ENCODE measurements around the gene COBL.
A peak's percentile ranks its signal among the peaks of the same experiment; 100 is the strongest.

Gene COBL

GRCh38 chr7:51325908-51326307, 9.3 kb upstream of the COBL start:
- no peak for DNase-seq (ENCODE audit: low read depth)

DNA sequence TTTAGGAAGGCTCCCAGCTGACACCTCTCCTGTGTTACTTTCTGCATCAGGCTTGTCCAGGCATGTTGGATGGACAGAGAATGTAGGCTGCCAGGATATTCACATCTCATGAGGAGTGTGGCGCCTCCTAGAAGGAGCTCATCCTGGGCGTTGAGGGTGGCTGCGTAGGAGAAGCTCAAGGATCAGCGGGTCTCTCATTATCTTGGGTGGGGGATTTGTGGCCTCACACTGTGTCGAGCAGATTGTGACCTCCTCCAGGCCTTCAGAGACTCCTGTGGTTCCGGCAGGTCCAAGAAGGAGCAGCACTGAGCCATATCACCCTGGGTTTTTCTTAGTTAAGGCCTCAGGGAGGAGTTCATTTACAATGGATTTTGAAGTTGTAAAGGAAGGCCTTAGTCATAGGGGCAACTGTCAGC, 8.7 kb upstream of the COBL start:
- DNase-seq (ENCODE audit: low read depth) = no peak

DNA sequence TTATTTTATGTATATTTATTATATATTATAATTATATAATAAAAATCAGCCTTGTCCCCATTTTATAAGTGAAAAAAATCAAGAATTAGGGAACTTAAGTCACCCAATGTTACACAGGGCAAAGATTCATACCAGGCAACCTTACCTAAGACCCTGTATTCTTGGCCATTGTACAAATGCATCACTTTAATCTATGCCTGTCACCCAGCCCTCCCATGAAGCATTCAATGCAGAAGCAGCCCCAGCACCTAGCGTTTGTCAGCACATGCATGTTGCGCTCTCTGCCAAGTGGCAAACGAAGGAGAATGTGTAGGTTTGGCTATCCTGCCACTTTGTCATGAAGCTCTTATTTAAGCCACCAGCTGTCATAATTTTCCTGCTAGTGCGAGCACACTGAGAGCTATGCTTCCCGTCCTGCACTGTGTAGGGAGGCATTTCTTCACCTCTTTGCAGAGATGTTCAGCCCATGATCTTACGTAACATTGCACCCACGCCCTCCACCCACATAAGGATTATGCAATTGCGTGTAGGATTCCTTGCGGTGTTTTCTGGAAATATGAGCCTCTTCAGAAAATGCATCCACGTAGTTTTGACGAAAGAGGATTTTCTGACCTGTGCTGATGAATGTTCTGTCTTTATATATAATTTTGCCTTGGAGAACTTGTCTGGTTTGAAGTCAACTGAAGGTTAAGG, 7.7 kb upstream of the COBL start:
- DNase-seq (ENCODE audit: low read depth) = peak; percentile 24

DNA sequence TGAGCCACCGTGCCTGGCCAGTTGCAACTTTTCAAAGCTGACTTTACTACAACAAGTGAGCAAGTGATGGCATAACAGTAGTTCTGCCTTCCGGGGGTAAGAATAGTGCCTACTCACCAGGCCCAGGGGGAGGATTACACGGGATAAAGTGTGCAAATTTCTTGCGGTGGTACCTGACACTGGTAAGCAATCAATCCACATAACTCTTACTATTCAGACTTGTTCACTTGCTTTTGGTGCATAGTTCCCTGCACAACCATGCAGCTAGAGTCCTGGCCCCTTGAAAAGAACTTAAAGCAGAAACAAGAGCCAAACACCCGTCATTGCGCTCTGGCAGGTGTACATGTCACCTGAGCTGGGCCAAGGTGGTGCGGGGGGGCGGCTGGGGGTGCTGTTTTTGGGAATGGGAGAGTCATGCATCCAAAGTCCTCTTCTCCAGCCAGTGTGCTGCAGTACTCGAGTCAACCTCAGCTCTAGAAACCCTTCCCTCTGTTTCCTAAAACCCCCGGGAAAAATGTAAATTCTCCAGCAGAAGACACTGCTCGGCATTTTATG, 5.4 kb upstream of the COBL start:
- no peak for DNase-seq (ENCODE audit: low read depth)

DNA sequence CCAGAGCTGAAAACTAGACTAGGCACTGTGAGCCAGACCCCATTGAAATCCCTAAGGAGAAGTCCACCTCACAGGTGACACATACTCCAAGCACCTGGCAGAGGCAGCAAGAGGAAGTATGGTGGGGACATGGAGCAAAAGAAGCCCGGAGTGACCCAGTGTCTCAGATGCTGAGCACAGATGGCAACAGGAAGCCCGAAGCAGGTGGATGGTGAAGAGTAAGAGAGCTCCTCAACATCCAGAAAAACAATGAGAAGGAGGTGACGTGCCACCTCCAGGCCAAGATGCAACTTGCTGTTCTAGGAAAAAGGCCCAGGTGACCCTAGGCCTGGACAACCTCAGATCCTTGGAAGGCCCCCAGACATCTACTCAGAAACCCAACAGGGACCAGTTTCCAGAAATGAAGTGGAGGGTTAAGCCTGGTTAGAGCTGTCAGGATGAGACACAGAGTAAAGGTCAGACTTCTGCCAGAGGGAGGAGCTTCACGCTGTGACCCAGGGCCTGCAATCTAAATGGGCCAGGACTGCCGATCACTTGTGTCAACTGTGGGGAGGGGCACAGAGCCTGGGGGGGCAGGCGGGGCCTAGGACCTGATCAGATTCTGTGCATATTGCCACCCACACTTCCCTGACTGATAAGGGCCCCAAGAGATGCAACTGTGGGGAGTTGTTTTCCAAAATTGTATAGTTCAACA, 2.4 kb upstream of the COBL start:
- DNase-seq (ENCODE audit: low read depth) = no peak

DNA sequence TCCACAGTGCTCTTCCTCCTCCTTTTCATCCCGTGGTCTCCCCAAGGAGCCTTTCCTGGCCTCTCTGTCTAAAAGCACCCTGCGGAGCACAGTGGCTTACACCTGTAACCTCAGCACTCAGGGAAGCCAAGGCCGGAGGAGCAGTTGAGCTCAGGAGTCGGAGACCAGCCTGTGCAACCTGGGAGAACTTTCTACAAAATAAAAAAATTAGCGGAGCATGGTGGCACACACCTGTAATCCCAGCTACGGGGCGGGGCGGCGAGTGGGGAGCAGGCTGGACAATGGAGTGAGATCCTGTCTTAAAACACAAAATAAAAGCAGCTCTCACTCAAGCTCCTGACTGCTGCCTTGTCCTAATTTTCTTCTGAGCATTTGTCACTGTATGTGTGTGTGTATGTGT, 1.4 kb upstream of the COBL start:
- DNase-seq (ENCODE audit: low read depth) = no peak

DNA sequence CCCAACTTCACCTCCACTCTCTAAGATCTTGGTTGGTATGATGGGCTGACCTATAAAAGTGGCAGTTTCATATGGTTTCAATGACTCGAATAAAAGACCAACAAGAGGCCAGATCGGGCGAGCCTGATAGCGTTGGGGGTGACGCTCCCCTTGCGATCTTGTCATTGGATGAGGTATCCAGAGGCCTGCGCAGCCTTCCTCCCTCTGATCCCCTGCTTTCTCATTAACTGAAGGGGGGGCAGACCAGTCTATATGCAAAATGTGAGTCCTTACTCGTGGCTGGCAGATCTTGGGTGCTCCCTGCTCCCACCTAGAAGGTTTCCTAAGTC, 937 bp upstream of the COBL start:
- no peak for DNase-seq (ENCODE audit: low read depth)

- no peak for DNase-seq (ENCODE audit: low read depth)
Measured at GRCh38 chr7:51316262-51316665, 345 bp downstream of the COBL start.

DNA sequence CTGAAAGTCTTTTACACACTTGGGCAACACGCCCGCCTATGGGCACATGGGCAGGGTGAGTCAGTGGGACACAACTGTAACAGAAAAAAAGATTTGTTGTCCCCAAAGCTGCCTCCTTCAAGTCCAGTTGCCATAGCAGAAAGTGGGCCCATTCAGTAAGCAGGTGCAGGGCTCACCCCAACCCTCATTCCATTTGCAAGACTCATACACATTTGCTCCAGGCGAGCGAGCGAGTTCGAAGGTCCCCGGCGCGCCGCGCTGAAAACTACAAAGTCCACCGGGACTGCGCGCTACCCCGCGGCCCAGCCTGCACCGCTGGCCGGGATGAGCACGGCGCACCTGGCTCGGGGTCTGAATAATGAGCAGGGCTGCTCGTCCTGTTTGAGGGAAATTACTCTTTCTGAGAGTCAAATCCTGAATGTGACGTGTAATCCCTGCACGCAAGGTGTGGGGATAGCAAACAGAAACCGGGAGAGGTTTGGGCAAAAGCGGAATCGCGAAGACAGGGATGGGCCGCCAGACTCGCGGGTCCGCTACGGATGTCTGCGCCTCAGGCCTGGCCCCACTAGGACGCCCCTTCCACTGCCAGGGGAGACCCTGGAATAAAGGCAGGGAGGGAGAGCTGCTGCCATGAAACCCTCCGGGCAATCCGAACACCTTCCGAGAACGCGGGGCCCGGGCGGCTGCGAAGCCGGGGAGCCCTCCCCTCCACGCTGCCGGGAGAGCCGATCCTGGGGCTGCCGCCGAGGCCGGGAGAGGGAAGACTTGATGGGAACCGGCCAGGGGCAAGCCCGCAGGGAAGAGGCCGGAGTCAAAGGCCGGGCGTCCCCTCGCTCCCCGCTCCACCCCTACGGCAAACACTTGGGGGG, 982 bp downstream of the COBL start:
- DNase-seq (ENCODE audit: low read depth) = no peak

DNA sequence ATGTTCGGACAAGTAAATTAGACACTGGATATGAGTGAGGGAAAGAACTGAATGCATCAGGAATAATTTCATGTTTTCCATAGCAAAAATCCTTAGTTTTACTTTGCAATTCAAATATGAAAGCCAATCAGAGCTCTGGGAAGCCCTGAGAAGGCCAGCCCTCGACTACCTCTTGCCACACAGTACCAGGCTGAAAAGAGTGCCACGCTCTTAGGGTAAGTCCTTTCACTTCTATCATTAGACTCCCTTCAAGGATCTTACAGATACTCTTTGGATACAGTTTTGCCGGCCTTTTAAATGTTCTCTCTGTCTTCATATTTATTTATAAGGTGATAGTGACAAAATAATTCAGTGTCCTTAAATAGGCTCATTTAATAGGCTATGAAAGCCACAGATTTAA, 1.9 kb downstream of the COBL start:
- DNase-seq (ENCODE audit: low read depth) = no peak

GRCh38 chr7:51313738-51314425, 2.7 kb downstream of the COBL start:
- no peak for DNase-seq (ENCODE audit: low read depth)

- DNase-seq (ENCODE audit: low read depth) = no peak
Measured at GRCh38 chr7:51312951-51313737, 3.5 kb downstream of the COBL start.

DNA sequence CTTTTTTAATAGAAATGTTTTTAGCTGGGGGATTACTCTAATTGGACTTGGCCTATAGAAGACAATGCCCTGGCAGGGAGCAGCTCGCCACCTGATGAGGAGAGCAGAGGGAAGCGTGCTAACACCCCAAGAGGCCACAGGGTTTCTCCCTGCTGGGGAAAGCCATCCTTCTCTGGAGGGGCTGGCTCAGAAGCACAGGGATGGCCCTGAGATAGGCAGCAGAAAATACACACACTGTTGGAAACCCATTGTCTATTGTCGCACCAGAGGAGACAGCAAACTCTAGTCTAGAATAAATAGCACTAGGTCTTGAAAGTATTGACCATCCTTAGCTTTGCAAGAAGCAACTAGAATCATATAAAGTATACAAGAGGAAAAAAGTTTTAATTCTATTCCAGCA, 5.4 kb downstream of the COBL start:
- no peak for DNase-seq (ENCODE audit: low read depth)

DNA sequence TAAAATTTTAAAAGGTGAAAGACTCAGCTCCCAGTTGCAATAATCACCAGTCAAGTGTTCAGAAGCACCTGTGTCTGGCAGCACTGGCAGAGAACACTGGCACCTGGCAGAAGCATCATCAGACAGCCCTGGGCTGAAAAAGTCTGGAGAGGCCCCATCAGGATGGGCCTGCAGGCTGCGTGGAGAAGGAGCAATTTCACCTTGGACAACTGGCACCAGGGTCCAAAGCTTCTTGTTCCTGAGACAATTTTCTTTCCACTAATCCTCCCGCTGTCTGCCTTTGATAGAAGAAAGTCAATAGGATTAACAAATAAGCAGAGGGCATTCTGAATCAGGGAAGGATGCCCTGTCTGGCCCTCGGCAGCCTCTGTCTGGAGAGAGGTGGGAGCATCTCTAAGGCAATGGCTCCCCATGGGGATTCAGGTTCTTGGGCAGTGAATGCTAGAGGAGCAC, 6.5 kb downstream of the COBL start:
- no peak for DNase-seq (ENCODE audit: low read depth)

DNA sequence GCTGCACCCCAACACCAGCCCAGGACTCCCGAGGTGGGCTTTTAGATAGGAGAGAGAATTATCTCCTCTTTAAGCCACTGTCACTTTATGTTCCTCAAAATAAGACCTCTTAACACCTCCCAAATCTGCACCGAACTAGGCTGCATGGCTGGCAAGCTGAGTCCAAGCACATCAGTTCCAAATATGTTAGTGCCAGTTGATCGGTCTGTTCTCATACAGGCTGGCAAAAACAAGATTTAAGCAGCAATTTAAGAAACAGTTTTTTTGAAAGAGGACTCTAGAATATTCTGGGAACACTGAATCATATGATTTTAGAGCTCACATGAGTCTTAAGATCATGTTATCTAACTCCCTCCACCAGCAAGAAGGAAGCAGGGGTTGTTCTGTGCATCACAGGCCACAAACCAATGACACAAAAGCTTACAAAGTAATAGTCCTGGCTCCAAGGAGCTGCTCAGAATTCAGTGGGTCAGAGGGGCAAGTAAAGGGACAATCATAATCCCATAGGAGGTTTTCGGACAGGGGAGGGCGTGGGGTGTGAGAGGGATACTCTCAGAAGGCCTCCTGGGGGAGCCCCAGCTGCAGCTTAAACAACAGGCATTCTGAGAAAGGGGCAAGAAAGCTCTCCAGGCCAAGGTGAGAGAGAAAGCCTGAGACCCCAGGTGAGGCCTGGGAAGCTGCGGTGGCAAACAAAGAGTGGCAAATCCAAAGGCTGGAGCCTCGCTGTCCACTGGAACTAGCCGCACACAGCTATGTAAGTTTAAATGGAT, 7.1 kb downstream of the COBL start:
- DNase-seq (ENCODE audit: low read depth) = no peak

DNA sequence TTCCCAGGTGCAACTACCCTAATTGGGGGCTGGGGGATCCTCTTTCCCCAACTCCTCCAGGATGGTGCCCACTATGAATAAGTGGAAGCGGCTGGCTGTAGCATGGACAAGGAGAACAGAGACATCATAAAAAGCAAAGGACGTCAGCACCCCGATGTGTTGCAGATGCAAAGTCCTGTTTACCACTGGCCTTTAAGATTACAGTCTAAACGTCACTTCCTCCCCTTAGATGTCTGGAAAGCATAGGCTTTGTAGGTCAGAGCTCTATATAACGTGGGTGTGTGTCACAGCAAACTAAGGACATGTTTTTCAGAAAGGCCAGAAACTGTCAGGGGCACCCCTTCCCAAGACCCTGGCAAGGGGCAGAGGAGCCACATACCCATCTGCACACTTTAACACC, 7.9 kb downstream of the COBL start:
- no peak for DNase-seq (ENCODE audit: low read depth)

DNA sequence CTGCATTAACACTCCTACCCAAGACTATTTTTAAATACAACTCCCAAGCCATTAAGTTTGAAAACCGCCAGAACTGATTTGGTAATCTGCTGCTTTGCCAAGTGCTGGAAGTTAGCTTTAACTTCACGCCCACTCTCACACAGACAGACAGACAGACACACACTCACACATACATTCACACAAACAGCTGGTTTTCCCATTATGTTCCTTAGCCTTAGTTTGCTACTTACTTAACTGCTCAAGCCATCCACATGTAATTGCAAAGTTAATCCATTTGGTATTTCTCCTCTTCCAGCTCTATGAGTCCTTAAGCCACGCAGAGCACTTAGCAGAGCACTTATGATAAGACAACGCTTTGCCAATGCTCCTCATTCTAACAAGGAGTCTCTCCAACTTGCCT, 8.3 kb downstream of the COBL start:
- DNase-seq (ENCODE audit: low read depth) = no peak

DNA sequence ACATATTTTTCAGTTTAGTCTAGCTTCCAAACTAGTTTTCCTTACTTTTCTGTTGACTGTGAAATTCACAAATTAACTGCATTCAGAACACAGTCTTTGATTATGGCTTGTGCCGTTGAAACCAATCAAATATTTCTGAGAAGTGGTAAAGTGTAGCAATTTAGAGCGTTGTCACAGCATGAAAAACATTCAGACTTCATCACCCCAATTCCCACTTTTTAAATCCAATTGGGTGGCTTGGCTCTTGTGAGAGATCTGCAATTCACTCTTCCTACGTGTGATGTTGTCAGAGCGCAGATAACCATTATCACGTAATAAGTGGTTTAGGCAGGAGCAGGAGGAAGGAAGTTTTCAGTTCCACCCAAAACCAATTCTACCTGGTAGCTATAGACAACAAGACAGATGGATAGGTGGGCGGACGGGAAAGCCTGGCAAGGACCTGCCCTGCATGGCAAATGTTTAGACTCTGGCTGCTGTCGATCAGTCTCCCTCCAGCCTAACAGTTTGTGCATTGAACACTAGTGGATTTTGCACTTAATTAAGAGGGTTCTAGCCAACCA, 8.9 kb downstream of the COBL start:
- DNase-seq (ENCODE audit: low read depth) = no peak

DNA sequence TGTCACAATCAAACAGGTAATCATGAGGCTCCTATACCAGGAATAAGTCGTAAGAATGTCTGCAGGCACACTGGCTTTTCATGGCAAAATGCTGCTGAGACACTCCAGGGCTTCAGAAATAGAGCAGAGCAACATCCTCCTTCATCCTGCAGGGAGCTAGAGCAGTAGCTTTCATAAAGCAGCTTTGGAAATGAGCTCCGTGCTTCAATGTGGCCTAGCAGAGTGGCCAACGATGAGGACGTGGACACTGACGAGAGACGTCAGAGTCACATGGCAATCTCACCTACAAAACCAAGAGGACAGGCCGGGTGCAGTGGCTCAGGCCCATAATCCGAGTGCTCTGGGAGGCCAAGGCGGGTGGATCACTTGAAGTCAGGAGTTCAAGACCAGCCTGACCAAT, 9.8 kb downstream of the COBL start:
- no peak for DNase-seq (ENCODE audit: low read depth)

DNA sequence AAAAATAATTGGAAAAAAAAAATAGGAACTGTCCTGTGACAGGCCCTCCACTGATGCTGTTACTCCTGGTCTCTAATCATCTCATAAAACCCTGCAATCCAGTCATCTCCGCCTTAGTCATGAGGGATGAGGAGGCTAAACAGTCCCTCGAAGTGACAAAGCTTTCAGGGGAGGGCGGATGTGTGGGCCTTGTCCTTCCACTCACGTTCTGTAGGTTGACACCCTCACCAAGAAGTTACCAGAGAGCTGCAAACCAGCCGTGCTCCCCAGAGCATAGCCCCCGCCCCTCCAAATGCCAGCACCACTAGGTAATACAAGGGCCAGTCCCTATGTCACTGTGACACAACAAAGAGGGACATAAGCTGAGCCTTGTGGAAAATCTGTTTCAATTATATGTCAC, 11.9 kb downstream of the COBL start:
- DNase-seq (ENCODE audit: low read depth) = no peak

Measured in stromal cell of bone marrow (primary cell).